IMR-90 (cell line): Measurements from ENCODE around the gene GPR137. TPM values are rescaled to one million over a fixed set of nuclear protein-coding genes. Genes with fewer than 3 reads are reported as not detected.
A peak's percentile ranks its signal among the peaks of the same experiment; 100 is the strongest.

Experiments
- ATAC-seq: fragments of 200-7000 bp; cut with Tn5 transposase; 2 replicates; pipeline ENCODE4 v1.9.1; 2020; ENCODE audit warnings: low read depth, mild to moderate bottlenecking, moderate library complexity
- BruUV-seq: library from RNA; stranded (reverse); fragments of 400-500 nt; replicated peaks from 2 replicates; lab custom pipeline; 2021; lab: Mats Ljungman, UMichigan
- CTCF ChIA-PET: fragments of 300-600 bp; formaldehyde crosslinking; extraction: SDS; loops from one replicate; lab custom pipeline; 2021; ENCODE audit warnings: antibody characterized with exemption; lab: Yijun Ruan, JAX
- POLR2A ChIA-PET: fragments of 300-600 bp; sonication (Branson Sonifier 250); formaldehyde crosslinking; loops from one replicate; lab custom pipeline; 2022; ENCODE audit warnings: antibody characterized with exemption; ENCODE audit not compliant: unreplicated experiment; lab: Charles Lee
- DNase-seq: peaks from one replicate; pipeline ENCODE4 v3.0.0; 2013
- H2AFZ ChIP-seq: replicated peaks from 2 replicates; pipeline ENCODE3; 2013; ENCODE audit warnings: low read length, mild to moderate bottlenecking; ENCODE audit not compliant: poor library complexity
- H2AK5ac ChIP-seq: 2 replicates; pipeline ENCODE4 v1.6.1; 2013; ENCODE audit warnings: low read depth, low read length, inconsistent platforms
- H2AK9ac ChIP-seq: replicated peaks from 2 replicates; pipeline ENCODE3; 2013; ENCODE audit warnings: mild to moderate bottlenecking, low read depth, low read length, moderate library complexity; ENCODE audit not compliant: poor library complexity
- H2BK120ac ChIP-seq: 2 replicates; pipeline ENCODE4 v1.6.1; 2013; ENCODE audit warnings: low read depth, low read length, inconsistent platforms
- H2BK15ac ChIP-seq: 3 replicates; pipeline ENCODE4 v1.6.1; 2013; ENCODE audit warnings: low read depth, low read length, inconsistent platforms
- H2BK20ac ChIP-seq: 2 replicates; pipeline ENCODE4 v1.6.1; 2013; ENCODE audit warnings: low read depth, mild to moderate bottlenecking, inconsistent platforms, low read length, moderate library complexity
- H2BK5ac ChIP-seq: 2 replicates; pipeline ENCODE4 v1.6.1; 2013; ENCODE audit warnings: mild to moderate bottlenecking, low read depth, low read length, inconsistent platforms; ENCODE audit not compliant: poor library complexity, severe bottlenecking
- H3K14ac ChIP-seq: replicated peaks from 2 replicates; pipeline ENCODE4 v1.6.1; 2013; ENCODE audit warnings: low read depth, low read length, inconsistent platforms
- H3K18ac ChIP-seq: 2 replicates; pipeline ENCODE4 v1.6.1; 2013; ENCODE audit warnings: low read depth, low read length, control low read depth
- H3K23ac ChIP-seq: 2 replicates; pipeline ENCODE4 v1.6.1; 2013; ENCODE audit warnings: low read depth, low read length, inconsistent platforms
- H3K27ac ChIP-seq: 2 replicates; pipeline ENCODE4 v1.5.1; 2013; ENCODE audit warnings: mild to moderate bottlenecking, control low read depth, low read length; ENCODE audit not compliant: insufficient read depth
- H3K27me3 ChIP-seq: 2 replicates; pipeline ENCODE4 v1.6.1; 2013; ENCODE audit warnings: low read length; ENCODE audit not compliant: control insufficient read depth, insufficient read depth
- H3K36me3 ChIP-seq: 2 replicates; pipeline ENCODE4 v1.6.1; 2013; ENCODE audit warnings: low read length, mixed read lengths; ENCODE audit not compliant: control insufficient read depth, insufficient read depth
- H3K4ac ChIP-seq: 2 replicates; pipeline ENCODE4 v1.6.1; 2013; ENCODE audit warnings: low read depth, low read length, inconsistent platforms
- H3K4me1 ChIP-seq: 2 replicates; pipeline ENCODE4 v1.6.1; 2013; ENCODE audit warnings: low read length, mixed read lengths; ENCODE audit not compliant: control insufficient read depth, insufficient read depth
- H3K4me2 ChIP-seq: 2 replicates; pipeline ENCODE4 v1.6.1; 2013; ENCODE audit warnings: low read depth, mild to moderate bottlenecking, control low read depth, low read length, moderate library complexity
- H3K4me3 ChIP-seq: 2 replicates; pipeline ENCODE4 v1.5.1; 2013; ENCODE audit warnings: low read depth, mild to moderate bottlenecking, control low read depth, low read length, moderate library complexity; ENCODE audit not compliant: insufficient read depth
- H3K56ac ChIP-seq: 2 replicates; pipeline ENCODE4 v1.6.1; 2013; ENCODE audit warnings: low read length, inconsistent platforms; ENCODE audit not compliant: insufficient read depth; ENCODE audit errors: extremely low read depth
- H3K79me1 ChIP-seq, 2 experiments: 2 replicates each; pipeline ENCODE4 v1.6.1; 2013; ENCODE audit warnings: low read length in 2 of 2, inconsistent platforms in 1 of 2, low read depth in 1 of 2
- H3K9ac ChIP-seq: 2 replicates; pipeline ENCODE4 v1.6.1; 2013; ENCODE audit warnings: low read depth, low read length, control low read depth
- H3K9me1 ChIP-seq: 2 replicates; pipeline ENCODE4 v1.6.1; 2013; ENCODE audit warnings: low read length, inconsistent platforms; ENCODE audit not compliant: insufficient read depth
- H3K9me3 ChIP-seq: 2 replicates; pipeline ENCODE4 v1.6.1; 2013; ENCODE audit warnings: low read length; ENCODE audit not compliant: control insufficient read depth, insufficient read depth
- H4K20me1 ChIP-seq: 2 replicates; pipeline ENCODE4 v1.6.1; 2013; ENCODE audit warnings: low read length, inconsistent platforms; ENCODE audit not compliant: insufficient read depth
- H4K5ac ChIP-seq: 2 replicates; pipeline ENCODE4 v1.6.1; 2013; ENCODE audit warnings: mild to moderate bottlenecking, low read depth, low read length, control low read depth
- H4K8ac ChIP-seq, 2 experiments: 2 replicates each; pipeline ENCODE4 v1.6.1; 2013; ENCODE audit warnings: low read depth in 2 of 2, low read length in 2 of 2, control low read depth in 1 of 2, inconsistent platforms in 1 of 2
- H4K91ac ChIP-seq: 2 replicates; pipeline ENCODE4 v1.6.1; 2013; ENCODE audit warnings: low read depth, low read length, inconsistent platforms; ENCODE audit not compliant: insufficient read depth
- CEBPB ChIP-seq: IDR thresholded peaks from 2 replicates; pipeline ENCODE4 v1.6.1; 2012; ENCODE audit warnings: low read depth, low read length, improper control_type of control experiment
- CHD1 ChIP-seq: IDR thresholded peaks from 2 replicates; pipeline ENCODE4 v1.6.1; 2012; ENCODE audit warnings: low read depth, low read length, improper control_type of control experiment
- FOS ChIP-seq: fragments of 150-350 bp; IDR thresholded peaks from 2 replicates; pipeline ENCODE4 v1.6.1; 2016; ENCODE audit warnings: low read depth, low read length
- MAFK ChIP-seq: IDR thresholded peaks from 2 replicates; pipeline ENCODE4 v1.6.1; 2012; ENCODE audit warnings: low read depth, low read length, improper control_type of control experiment
- MAZ ChIP-seq: IDR thresholded peaks from 2 replicates; pipeline ENCODE4 v1.6.1; 2012; ENCODE audit warnings: low read depth, mild to moderate bottlenecking, low read length, improper control_type of control experiment, moderate library complexity, borderline replicate concordance
- MXI1 ChIP-seq: IDR thresholded peaks from 2 replicates; pipeline ENCODE4 v1.6.1; 2012; ENCODE audit warnings: low read depth, mild to moderate bottlenecking, low read length, moderate library complexity, borderline replicate concordance
- NFE2L2 ChIP-seq: fragments of 150-350 bp; IDR thresholded peaks from 2 replicates; pipeline ENCODE4 v1.6.1; 2016; ENCODE audit warnings: low read depth, mild to moderate bottlenecking, low read length
- POLR2A ChIP-seq: IDR thresholded peaks from 2 replicates; pipeline ENCODE4 v1.6.1; 2012; ENCODE audit warnings: mild to moderate bottlenecking, low read depth, low read length
- RAD21 ChIP-seq: IDR thresholded peaks from 2 replicates; pipeline ENCODE4 v1.6.1; 2012; ENCODE audit warnings: low read length, improper control_type of control experiment
- RCOR1 ChIP-seq: IDR thresholded peaks from 2 replicates; pipeline ENCODE4 v1.6.1; 2012; ENCODE audit warnings: mild to moderate bottlenecking, low read length, improper control_type of control experiment; ENCODE audit not compliant: insufficient replicate concordance
- RFX5 ChIP-seq: IDR thresholded peaks from 2 replicates; pipeline ENCODE4 v1.8.0; 2012; ENCODE audit warnings: low read depth, mild to moderate bottlenecking, low read length, moderate library complexity
- SMC3 ChIP-seq: fragments of 150-350 bp; IDR thresholded peaks from 2 replicates; pipeline ENCODE4 v1.6.1; 2016; ENCODE audit warnings: low read depth, mild to moderate bottlenecking, antibody characterized with exemption, low read length, moderate library complexity
- WGBS, 2 experiments: methylation state at CpG; one replicate each; pipeline versions ENCODE4 v1.1.5 to v1.1.7; 2013; ENCODE audit warnings: missing lambda C conversion rate in 2 of 2; ENCODE audit not compliant: insufficient read length in 1 of 2; ENCODE audit errors: extremely low coverage in 2 of 2; 5-methylcytosine and 5-hydroxymethylcytosine counted together
- dilution Hi-C: fragments of 300-500 bp; cut with HindIII; formaldehyde crosslinking; loops from one replicate; pipeline ENCODE4 v1.14.3; 2018; ENCODE audit warnings: low sequenced_read_pairs; ENCODE audit not compliant: unreplicated experiment
- in situ Hi-C: fragments of 300-500 bp; cut with MboI; formaldehyde crosslinking; loops from 3 replicates; pipeline ENCODE4 v1.14.3; 2019; ENCODE audit warnings: low sequenced_read_pairs, inconsistent platforms, mixed read lengths
- intact Hi-C: fragments of 100-400 bp; cut with micrococcal nuclease; formaldehyde crosslinking; loops from 2 replicates; pipeline ENCODE4 v1.10.0; 2022
- polyA plus RNA-seq, 3 experiments: library from polyadenylated mRNA; depleted of rRNA; stranded (reverse); fragments of >200 nt; gene quantifications; 2 replicates each; pipeline ENCODE4 v1.2.3, GENCODE V29; 2012; ENCODE audit warnings: low replicate concordance in 1 of 3
- total RNA-seq: library from RNA; depleted of rRNA; stranded (reverse); fragments of >200 nt; gene quantifications from 2 replicates; pipeline ENCODE4 v1.2.3, GENCODE V29; 2012
- TF ChIP-seq, protein P1 (sequence below): fragments of 150-350 bp; IDR thresholded peaks from 2 replicates; pipeline ENCODE4 v1.6.1; 2016; ENCODE audit warnings: low read depth, mild to moderate bottlenecking, low read length, moderate library complexity, borderline replicate concordance
- TF ChIP-seq, protein P2 (sequence below): fragments of 150-350 bp; IDR thresholded peaks from 2 replicates; pipeline ENCODE4 v1.6.1; 2017; ENCODE audit warnings: mild to moderate bottlenecking, antibody characterized with exemption, low read length, low read depth
- TF ChIP-seq, protein P3 (sequence below): conservative IDR thresholded peaks from 2 replicates; pipeline ENCODE4 v1.5.1; 2012; ENCODE audit warnings: mild to moderate bottlenecking, low read depth, low read length, improper control_type of control experiment

Gene GPR137
- total and polyA plus RNA-seq, 2 of the 4 experiments (the other 2 are of a cell fraction), result 3.6 to 26.0 TPM

DNA sequence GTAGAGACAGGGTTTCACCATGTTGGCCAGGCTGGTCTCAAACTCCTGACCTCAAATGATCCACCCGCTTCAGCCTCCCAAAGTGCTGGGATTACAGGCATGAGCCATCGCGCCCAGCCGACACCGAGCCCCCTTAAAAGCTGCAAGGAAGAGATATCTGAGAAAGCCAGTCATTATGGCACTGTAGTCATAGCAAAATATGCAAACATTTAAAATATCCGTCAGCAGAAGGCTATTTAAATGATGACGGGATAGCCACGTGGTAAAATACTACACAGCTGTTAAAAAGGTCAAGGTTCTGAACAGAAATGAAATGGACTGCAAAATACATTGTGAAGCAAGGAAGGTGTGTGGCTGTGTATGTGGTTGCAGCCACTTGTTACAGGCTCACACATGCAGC lies 47.9 kb downstream of the GPR137 start:
- Histone ChIP-seq H3K36me3 (no peaks in the 10 kb centered on the region), H3K9ac (no peak overlapping the region), H4K8ac (no peak overlapping the region), H3K9me1 (peaks cover 8% of the 10 kb centered on the region), H2BK120ac (no peak overlapping the region), H2BK15ac (no peak overlapping the region), H2AFZ (no peak overlapping the region), H3K27me3 (no peaks in the 10 kb centered on the region), H2AK9ac (no peak overlapping the region), H3K4me2 (no peak overlapping the region), H4K5ac (no peak overlapping the region), H3K4me3 (no peak overlapping the region), H3K14ac (no peak overlapping the region), H4K20me1 (0 out of 2 replicates have a peak, but pooled peaks cover 3% of the 10 kb centered on the region), H2AK5ac (no peak overlapping the region), H3K9me3 (no peaks in the 10 kb centered on the region), H3K27ac (no peak overlapping the region), H2BK5ac (no peak overlapping the region), H3K4me1 (peaks cover 7% of the 10 kb centered on the region), H3K4ac (0 out of 2 replicates have a peak overlapping the region, but pooled peaks have one; percentile 42), H3K79me1 (no peaks in the 10 kb centered on the region), H3K56ac (no peak overlapping the region), H2BK20ac (no peak overlapping the region), H3K23ac (no peak overlapping the region), H3K18ac (no peak overlapping the region), H4K91ac (no peak overlapping the region)
- ChIA-PET POLR2A (interaction anchor here (0.6 kb wide), 1 partner anchor 61 kb away, joined by 3 read pairs; no protein-coding TSS in a partner anchor), CTCF (interaction anchor here (0.6 to 1.7 kb wide), 2 partner anchors 9 kb away, joined by 3 to 4 read pairs; no protein-coding TSS in a partner anchor)
- dilution Hi-C loops, result no loop called here
- WGBS, 2 experiments, result no CpG with 5 or more reads among the region's 8 CpGs
- TF ChIP-seq CHD1 (no peak), POLR2A (no peak), FOS (no peak), RFX5 (no peak), RAD21 (no peak), CEBPB (no peak), MAZ (no peak), NFE2L2 (no peak), SMC3 (no peak), MAFK (no peak), RCOR1 (no peak), MXI1 (no peak)
- TF ChIP-seq, protein P1, sequence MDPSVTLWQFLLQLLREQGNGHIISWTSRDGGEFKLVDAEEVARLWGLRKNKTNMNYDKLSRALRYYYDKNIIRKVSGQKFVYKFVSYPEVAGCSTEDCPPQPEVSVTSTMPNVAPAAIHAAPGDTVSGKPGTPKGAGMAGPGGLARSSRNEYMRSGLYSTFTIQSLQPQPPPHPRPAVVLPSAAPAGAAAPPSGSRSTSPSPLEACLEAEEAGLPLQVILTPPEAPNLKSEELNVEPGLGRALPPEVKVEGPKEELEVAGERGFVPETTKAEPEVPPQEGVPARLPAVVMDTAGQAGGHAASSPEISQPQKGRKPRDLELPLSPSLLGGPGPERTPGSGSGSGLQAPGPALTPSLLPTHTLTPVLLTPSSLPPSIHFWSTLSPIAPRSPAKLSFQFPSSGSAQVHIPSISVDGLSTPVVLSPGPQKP, result no peak
- TF ChIP-seq, protein P2, sequence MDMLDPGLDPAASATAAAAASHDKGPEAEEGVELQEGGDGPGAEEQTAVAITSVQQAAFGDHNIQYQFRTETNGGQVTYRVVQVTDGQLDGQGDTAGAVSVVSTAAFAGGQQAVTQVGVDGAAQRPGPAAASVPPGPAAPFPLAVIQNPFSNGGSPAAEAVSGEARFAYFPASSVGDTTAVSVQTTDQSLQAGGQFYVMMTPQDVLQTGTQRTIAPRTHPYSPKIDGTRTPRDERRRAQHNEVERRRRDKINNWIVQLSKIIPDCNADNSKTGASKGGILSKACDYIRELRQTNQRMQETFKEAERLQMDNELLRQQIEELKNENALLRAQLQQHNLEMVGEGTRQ, result no peak
- TF ChIP-seq, protein P3, sequence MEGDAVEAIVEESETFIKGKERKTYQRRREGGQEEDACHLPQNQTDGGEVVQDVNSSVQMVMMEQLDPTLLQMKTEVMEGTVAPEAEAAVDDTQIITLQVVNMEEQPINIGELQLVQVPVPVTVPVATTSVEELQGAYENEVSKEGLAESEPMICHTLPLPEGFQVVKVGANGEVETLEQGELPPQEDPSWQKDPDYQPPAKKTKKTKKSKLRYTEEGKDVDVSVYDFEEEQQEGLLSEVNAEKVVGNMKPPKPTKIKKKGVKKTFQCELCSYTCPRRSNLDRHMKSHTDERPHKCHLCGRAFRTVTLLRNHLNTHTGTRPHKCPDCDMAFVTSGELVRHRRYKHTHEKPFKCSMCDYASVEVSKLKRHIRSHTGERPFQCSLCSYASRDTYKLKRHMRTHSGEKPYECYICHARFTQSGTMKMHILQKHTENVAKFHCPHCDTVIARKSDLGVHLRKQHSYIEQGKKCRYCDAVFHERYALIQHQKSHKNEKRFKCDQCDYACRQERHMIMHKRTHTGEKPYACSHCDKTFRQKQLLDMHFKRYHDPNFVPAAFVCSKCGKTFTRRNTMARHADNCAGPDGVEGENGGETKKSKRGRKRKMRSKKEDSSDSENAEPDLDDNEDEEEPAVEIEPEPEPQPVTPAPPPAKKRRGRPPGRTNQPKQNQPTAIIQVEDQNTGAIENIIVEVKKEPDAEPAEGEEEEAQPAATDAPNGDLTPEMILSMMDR, result no peak
- intact Hi-C loops, result no loop called here
- BruUV-seq, result no TSS peak
- DNase-seq, result no peak
- ATAC-seq, result no peak
- in situ Hi-C loops, result no loop called here
